Measurements from ENCODE around the gene CYBRD1.

DNA sequence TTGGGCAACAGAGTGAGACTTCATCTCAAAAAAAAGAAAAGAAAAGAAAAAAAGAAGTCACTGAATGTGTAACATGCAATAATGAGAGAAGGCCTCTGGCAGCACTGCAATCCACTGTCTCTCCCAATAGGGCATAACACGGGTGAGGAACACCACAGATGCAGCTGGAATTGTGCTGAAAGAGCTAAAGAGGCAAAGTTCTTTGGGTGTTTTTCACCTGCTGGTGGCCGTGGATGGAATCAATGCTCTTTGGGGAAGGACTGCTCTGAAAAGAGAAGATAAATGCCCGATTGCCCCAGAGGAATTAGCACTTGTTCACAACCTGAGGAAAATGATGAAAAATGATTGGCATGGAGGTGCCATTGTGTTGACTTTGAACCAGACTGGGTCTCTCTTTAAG, 31.0 kb upstream of the CYBRD1 start:
- TF ChIP-seq, protein P1, sequence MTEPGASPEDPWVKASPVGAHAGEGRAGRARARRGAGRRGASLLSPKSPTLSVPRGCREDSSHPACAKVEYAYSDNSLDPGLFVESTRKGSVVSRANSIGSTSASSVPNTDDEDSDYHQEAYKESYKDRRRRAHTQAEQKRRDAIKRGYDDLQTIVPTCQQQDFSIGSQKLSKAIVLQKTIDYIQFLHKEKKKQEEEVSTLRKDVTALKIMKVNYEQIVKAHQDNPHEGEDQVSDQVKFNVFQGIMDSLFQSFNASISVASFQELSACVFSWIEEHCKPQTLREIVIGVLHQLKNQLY (CRISPR knock-in tag; IDR thresholded peaks at IDR 0.05): no peak
- TF ChIP-seq, protein P2, sequence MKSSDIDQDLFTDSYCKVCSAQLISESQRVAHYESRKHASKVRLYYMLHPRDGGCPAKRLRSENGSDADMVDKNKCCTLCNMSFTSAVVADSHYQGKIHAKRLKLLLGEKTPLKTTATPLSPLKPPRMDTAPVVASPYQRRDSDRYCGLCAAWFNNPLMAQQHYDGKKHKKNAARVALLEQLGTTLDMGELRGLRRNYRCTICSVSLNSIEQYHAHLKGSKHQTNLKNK (CRISPR knock-in tag; IDR thresholded peaks at IDR 0.05): no peak
- TF ChIP-seq TCF7 (CRISPR knock-in tag; IDR thresholded peaks at IDR 0.05; ENCODE audit: low read depth) (no peak), NR3C1 (CRISPR knock-in tag; conservative IDR thresholded peaks at IDR 0.05; ENCODE audit: low read depth) (no peak), RELA (CRISPR knock-in tag; IDR thresholded peaks at IDR 0.05; ENCODE audit: borderline replicate concordance) (no peak), SMAD3 (CRISPR knock-in tag; IDR thresholded peaks at IDR 0.05; ENCODE audit: borderline replicate concordance) (no peak)
- TF ChIP-seq, protein P3, sequence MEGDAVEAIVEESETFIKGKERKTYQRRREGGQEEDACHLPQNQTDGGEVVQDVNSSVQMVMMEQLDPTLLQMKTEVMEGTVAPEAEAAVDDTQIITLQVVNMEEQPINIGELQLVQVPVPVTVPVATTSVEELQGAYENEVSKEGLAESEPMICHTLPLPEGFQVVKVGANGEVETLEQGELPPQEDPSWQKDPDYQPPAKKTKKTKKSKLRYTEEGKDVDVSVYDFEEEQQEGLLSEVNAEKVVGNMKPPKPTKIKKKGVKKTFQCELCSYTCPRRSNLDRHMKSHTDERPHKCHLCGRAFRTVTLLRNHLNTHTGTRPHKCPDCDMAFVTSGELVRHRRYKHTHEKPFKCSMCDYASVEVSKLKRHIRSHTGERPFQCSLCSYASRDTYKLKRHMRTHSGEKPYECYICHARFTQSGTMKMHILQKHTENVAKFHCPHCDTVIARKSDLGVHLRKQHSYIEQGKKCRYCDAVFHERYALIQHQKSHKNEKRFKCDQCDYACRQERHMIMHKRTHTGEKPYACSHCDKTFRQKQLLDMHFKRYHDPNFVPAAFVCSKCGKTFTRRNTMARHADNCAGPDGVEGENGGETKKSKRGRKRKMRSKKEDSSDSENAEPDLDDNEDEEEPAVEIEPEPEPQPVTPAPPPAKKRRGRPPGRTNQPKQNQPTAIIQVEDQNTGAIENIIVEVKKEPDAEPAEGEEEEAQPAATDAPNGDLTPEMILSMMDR (IDR thresholded peaks at IDR 0.05): no peak
- TF ChIP-seq, protein P4, sequence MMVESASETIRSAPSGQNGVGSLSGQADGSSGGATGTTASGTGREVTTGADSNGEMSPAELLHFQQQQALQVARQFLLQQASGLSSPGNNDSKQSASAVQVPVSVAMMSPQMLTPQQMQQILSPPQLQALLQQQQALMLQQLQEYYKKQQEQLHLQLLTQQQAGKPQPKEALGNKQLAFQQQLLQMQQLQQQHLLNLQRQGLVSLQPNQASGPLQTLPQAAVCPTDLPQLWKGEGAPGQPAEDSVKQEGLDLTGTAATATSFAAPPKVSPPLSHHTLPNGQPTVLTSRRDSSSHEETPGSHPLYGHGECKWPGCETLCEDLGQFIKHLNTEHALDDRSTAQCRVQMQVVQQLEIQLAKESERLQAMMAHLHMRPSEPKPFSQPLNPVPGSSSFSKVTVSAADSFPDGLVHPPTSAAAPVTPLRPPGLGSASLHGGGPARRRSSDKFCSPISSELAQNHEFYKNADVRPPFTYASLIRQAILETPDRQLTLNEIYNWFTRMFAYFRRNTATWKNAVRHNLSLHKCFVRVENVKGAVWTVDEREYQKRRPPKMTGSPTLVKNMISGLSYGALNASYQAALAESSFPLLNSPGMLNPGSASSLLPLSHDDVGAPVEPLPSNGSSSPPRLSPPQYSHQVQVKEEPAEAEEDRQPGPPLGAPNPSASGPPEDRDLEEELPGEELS (CRISPR knock-in tag; IDR thresholded peaks at IDR 0.05): no peak
- TF ChIP-seq, protein P5, sequence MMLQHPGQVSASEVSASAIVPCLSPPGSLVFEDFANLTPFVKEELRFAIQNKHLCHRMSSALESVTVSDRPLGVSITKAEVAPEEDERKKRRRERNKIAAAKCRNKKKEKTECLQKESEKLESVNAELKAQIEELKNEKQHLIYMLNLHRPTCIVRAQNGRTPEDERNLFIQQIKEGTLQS (CRISPR knock-in tag; conservative IDR thresholded peaks at IDR 0.05): no peak

All from WTC11 (cell line).